Measurements from ENCODE around the gene FN3KRP. TPM values are rescaled to one million over a fixed set of nuclear protein-coding genes. Genes with fewer than 3 reads are reported as not detected.
A peak's percentile ranks its signal among the peaks of the same experiment; 100 is the strongest.

The FN3KRP gene, protein sequence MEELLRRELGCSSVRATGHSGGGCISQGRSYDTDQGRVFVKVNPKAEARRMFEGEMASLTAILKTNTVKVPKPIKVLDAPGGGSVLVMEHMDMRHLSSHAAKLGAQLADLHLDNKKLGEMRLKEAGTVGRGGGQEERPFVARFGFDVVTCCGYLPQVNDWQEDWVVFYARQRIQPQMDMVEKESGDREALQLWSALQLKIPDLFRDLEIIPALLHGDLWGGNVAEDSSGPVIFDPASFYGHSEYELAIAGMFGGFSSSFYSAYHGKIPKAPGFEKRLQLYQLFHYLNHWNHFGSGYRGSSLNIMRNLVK
- total RNA-seq, result 10 to 100 TPM; 11.5 to 27.5 (median 17.3) TPM

DNA sequence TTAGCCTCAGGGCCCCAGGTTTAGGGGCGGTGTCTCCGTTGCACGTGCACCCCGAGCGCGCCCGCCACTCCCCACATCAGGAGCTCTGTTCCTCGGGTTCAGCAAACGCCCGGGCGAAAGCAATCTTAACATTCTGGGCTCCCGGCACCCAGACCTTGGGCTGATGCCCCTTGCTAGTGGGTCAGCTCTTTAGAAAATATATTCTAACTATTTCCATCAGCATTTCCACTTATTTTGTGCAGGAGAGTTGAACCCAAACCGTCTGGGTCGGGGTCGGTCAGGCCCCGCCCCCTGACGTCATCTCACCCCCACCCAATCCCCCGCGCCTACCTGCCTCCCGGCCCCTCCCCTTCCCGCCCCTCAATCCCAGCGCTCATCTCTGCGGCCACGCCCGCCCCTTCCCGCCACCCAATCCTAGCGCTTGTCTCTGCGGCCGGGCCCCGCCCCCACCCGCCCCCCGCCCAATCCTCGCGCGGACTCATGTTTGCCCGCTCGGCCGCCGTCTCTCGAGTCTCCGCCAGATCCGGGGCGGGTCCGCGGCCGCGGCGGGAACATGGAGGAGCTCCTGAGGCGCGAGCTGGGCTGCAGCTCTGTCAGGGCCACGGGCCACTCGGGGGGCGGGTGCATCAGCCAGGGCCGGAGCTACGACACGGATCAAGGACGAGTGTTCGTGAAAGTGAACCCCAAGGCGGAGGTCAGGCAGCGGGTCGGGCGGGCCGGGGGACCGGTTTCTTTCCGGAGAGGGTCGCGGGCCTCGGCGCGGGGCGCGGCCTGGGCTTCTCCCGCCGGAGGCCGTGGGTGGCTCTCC is at the start of gene FN3KRP:
Gene FN3KRP (plus strand): TSS at position 504 of the 808 bp plus-strand sequence. CDS start 50 bp downstream, at position 554.
- Histone ChIP-seq H3K27ac (replicated peaks in 1 of 4) (peak within 1 kb of the TSS; percentile 63 to 82 (median 72)), H3K4me3 (peak within 1 kb of the TSS; percentile 89 to 93 (median 92)), H3K27me3 (no peaks in the 10 kb centered on the region), H3K4me1 (peaks cover 16 to 22% (median 21%) of the 10 kb centered on the region in 4 donors), H3K9me3 (no peaks in the 10 kb centered on the region), H3K36me3 (peaks cover 11 to 31% (median 27%) of the 10 kb centered on the region in 4 donors)
- DNase-seq (ENCODE audit: extremely low spot score), result peak; percentile 99
- WGBS, result 0% methylated on average over 21 of the region's 75 CpGs
- intact Hi-C loops (cut with DNase I), result no loop called here
- TF ChIP-seq POLR2AphosphoS5 (IDR thresholded peaks at IDR 0.05) (peak; percentile 79 to 82), EP300 (IDR thresholded peaks at IDR 0.05) (no peak), POLR2A (IDR thresholded peaks at IDR 0.05; ENCODE audit: low read depth) (no peak)

DNA sequence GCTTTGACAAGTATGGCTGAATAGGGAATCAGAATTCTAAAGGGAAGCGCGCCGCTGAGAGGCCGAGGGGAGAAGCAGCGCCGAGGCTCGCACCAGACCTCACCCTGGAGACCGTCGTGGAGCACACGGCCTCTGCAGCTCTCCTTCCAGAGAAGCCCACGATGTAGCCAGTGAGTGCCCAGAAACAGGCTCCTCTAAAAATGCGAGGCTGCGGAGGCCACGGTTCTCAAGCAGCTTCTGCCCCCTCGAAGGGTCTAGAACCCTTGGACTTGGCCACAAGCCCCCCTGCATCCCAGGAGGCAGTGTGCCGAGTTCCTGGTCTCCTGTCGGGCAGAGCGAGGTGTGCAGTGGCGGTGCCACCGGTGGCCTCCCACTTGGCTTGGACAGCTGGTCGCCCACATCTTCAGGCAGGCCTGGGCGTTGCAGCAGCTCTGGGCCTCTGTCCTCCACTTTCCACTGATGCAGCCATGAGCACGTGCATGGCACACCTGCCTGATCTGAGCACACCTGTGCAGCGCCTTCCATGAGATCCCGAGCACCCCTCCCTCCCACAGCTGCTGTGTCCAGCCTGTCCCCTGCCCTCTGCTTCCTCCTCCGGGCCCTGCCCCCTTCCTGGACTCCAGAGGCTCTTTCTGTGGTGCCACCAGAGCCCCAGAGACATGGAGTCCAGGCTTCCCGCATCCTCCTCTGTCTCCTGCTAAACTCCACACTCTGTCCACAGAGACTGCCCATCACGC is 49.4 kb upstream of the FN3KRP start:
- Histone ChIP-seq H3K9me3 (no peaks in the 10 kb centered on the region), H3K4me1 (peaks cover 7 to 17% (median 11%) of the 10 kb centered on the region in 4 donors), H3K27me3 (no peaks in the 10 kb centered on the region), H3K27ac (replicated peaks in 1 of 4) (no peak overlapping the region), H3K4me3 (no peak overlapping the region), H3K36me3 (peaks cover 0 to 33% (median 21%) of the 10 kb centered on the region in 4 donors)
- intact Hi-C loops (cut with DNase I), result no loop called here
- WGBS, result 87% methylated on average over 18 of the region's 28 CpGs
- no peak for TF ChIP-seq POLR2A (IDR thresholded peaks at IDR 0.05; ENCODE audit: low read depth)
- TF ChIP-seq EP300 (IDR thresholded peaks at IDR 0.05), result no peak
- TF ChIP-seq, protein P1, sequence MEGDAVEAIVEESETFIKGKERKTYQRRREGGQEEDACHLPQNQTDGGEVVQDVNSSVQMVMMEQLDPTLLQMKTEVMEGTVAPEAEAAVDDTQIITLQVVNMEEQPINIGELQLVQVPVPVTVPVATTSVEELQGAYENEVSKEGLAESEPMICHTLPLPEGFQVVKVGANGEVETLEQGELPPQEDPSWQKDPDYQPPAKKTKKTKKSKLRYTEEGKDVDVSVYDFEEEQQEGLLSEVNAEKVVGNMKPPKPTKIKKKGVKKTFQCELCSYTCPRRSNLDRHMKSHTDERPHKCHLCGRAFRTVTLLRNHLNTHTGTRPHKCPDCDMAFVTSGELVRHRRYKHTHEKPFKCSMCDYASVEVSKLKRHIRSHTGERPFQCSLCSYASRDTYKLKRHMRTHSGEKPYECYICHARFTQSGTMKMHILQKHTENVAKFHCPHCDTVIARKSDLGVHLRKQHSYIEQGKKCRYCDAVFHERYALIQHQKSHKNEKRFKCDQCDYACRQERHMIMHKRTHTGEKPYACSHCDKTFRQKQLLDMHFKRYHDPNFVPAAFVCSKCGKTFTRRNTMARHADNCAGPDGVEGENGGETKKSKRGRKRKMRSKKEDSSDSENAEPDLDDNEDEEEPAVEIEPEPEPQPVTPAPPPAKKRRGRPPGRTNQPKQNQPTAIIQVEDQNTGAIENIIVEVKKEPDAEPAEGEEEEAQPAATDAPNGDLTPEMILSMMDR (IDR thresholded peaks at IDR 0.05), result no peak
- no peak for TF ChIP-seq POLR2AphosphoS5 (IDR thresholded peaks at IDR 0.05)
- DNase-seq (ENCODE audit: extremely low spot score), result no peak

DNA sequence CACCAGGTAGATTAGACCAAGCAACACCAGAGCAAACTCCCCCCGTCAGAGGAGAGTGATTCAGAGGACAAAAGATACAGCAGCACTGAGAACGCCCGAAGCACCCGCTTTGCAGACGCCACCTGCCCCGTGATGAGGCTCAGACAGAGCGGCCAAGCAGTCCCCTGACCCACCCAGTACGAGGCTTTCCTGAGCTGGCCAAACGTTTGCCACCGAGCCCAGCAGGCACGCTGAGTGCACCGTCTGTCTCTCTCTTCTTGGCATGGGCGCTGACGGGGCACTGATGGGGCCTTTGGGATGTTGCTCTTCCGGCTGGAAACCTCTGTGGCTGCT is 48.9 kb upstream of the FN3KRP start:
- Histone ChIP-seq H3K9me3 (no peaks in the 10 kb centered on the region), H3K4me1 (peaks cover 7 to 17% (median 11%) of the 10 kb centered on the region in 4 donors), H3K27me3 (no peaks in the 10 kb centered on the region), H3K4me3 (no peak overlapping the region), H3K36me3 (peaks cover 0 to 27% (median 18%) of the 10 kb centered on the region in 4 donors), H3K27ac (replicated peaks in 1 of 4) (no peak overlapping the region)
- intact Hi-C loops (cut with DNase I), result no loop called here
- TF ChIP-seq POLR2AphosphoS5 (IDR thresholded peaks at IDR 0.05), result no peak
- TF ChIP-seq, protein P1 (IDR thresholded peaks at IDR 0.05), result no peak
- TF ChIP-seq EP300 (IDR thresholded peaks at IDR 0.05), result no peak
- no peak for TF ChIP-seq POLR2A (IDR thresholded peaks at IDR 0.05; ENCODE audit: low read depth)
- DNase-seq (ENCODE audit: extremely low spot score), result no peak
- 87% methylated on average over 7 of the region's 15 CpGs for WGBS

DNA sequence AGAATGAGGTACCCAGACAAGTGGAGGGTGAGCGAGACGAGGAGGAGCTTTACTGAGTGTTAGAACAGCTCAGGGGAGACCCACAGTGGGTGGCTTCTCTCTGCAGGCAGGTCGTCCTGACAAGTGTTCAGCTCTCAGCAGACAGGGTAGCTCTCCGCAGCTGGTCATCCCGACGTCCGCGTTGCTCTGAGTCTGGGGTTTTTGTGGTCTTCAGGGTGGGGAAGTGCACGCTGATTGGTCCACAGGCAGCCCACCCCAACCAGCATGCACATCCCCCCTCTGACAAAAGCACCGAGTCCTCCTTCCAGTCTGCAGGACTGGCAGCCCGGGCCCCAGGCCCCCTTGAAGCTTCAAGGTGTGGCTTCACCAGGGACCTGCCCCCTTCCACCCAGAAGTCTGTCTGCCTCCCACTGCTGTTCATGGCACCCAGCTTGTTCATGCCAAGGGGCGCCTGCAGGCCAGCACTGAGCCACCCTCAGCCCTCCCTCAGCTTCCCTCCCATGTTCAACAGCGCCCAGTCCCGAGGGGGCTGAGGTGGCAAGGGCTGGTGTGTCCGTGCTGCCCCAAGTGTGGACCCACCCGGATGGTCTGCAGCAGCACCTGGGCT is 48.4 kb upstream of the FN3KRP start:
- Histone ChIP-seq H3K4me1 (peaks cover 7 to 17% (median 11%) of the 10 kb centered on the region in 4 donors), H3K27me3 (no peaks in the 10 kb centered on the region), H3K9me3 (no peaks in the 10 kb centered on the region), H3K36me3 (peaks cover 0 to 22% (median 16%) of the 10 kb centered on the region in 4 donors), H3K27ac (replicated peaks in 1 of 4) (peak overlapping the region in 1 of 4 donors; percentile 52), H3K4me3 (no peak overlapping the region)
- no peak for TF ChIP-seq EP300 (IDR thresholded peaks at IDR 0.05)
- TF ChIP-seq POLR2A (IDR thresholded peaks at IDR 0.05; ENCODE audit: low read depth), result no peak
- TF ChIP-seq POLR2AphosphoS5 (IDR thresholded peaks at IDR 0.05), result no peak
- WGBS, result 90% methylated on average over 6 of the region's 16 CpGs
- DNase-seq (ENCODE audit: extremely low spot score), result no peak
- intact Hi-C loops (cut with DNase I), result loop anchor here (2.0 kb wide), 1 partner anchor 107 kb away; no protein-coding TSS in a partner anchor

DNA sequence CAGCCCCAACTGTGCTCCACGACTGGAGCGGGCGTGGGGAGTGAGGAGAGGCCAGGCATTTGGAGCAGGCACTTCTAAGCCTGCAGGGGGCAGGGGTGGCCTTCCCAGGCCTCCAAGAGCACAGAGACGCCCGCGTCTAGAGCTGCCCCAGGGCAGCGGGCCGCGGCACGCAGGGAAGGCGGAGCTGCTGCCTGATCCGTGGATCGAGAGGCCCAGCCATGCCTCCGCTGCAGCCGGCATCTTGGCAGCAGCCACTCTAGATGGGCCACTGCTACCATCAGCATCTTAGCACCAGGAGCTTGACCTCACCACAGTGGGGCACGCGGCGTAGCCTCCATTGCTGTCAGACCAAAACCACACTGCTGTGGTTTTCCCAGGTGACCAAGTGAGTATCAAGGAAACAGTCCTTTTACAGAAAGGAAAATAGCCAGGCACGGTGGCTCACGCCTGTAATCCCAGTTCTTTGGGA is 47.8 kb upstream of the FN3KRP start:
- Histone ChIP-seq H3K4me3 (peak overlapping the region in 1 of 4 donors; percentile 20), H3K36me3 (peaks cover 0 to 17% (median 11%) of the 10 kb centered on the region in 4 donors), H3K9me3 (no peaks in the 10 kb centered on the region), H3K27me3 (no peaks in the 10 kb centered on the region), H3K27ac (replicated peaks in 1 of 4) (peak overlapping the region in 2 of 4 donors; percentile 49 to 52), H3K4me1 (peaks cover 7 to 17% (median 11%) of the 10 kb centered on the region in 4 donors)
- intact Hi-C loops (cut with DNase I), result loop anchor here (2.0 kb wide), 1 partner anchor 106 kb away; no protein-coding TSS in a partner anchor
- 60% methylated on average over 5 of the region's 20 CpGs for WGBS
- DNase-seq (ENCODE audit: extremely low spot score), result no peak
- TF ChIP-seq, protein P1 (IDR thresholded peaks at IDR 0.05), result peak; percentile 51 to 73 (median 64)
- TF ChIP-seq POLR2AphosphoS5 (IDR thresholded peaks at IDR 0.05) (peak in 1 of 2 donors; percentile 11), POLR2A (IDR thresholded peaks at IDR 0.05; ENCODE audit: low read depth) (no peak)

Measured in esophagus muscularis mucosa (tissue), 4 donors.